ENCODE data around the gene SDC1.

Gene SDC1

DNA sequence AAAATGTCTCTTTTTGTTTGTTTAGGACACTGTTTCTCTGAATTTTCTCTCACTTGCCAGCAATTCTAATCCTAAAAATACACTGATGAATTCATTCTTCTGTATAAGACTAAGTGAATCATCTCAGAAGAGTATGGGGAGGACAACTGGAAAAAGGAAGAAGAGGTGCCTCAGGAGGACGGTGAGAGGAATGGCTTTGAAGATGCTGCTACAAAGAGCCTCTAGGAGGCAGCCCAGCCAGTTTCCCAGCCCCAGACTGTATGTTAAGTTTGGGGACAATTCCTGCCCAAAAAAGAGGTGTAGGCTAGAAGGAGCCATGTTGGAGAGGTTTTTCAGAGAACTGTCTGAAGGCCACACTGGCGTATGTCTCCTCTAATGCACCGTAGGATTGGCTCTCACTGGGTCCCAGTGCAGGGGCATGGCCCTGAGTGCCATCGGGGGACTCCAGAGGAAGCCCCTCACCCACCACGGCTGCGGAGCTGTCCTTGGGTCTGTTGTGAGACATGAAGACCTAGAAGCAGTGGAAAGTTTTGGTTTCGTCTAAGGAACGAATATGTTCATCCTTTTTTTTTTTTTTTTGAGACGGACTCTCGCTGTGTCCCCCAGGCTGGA lies 3.1 kb upstream of the SDC1 start:
- no peak for DNase-seq (ENCODE audit: low spot score)

DNA sequence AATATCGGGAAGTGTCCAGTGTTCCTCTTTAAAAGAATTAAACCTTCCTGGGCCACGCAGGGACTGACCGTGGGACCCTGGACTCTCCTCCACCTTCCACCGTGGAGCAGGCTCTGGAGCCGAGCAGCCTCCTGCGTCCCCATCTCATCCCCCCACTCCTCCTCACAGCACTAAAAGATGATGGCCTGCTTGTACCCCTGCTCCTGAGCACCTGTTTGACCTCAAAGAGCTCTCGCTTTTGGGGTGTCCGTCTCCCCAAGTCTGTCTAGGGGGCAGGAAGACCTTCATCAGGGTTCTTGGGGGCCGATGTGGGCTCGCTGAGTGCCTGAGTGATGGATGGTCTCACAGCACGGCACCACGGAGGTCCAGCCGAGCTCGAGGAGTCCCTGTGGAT lies 1.2 kb upstream of the SDC1 start:
- no peak for DNase-seq (ENCODE audit: low spot score)

DNA sequence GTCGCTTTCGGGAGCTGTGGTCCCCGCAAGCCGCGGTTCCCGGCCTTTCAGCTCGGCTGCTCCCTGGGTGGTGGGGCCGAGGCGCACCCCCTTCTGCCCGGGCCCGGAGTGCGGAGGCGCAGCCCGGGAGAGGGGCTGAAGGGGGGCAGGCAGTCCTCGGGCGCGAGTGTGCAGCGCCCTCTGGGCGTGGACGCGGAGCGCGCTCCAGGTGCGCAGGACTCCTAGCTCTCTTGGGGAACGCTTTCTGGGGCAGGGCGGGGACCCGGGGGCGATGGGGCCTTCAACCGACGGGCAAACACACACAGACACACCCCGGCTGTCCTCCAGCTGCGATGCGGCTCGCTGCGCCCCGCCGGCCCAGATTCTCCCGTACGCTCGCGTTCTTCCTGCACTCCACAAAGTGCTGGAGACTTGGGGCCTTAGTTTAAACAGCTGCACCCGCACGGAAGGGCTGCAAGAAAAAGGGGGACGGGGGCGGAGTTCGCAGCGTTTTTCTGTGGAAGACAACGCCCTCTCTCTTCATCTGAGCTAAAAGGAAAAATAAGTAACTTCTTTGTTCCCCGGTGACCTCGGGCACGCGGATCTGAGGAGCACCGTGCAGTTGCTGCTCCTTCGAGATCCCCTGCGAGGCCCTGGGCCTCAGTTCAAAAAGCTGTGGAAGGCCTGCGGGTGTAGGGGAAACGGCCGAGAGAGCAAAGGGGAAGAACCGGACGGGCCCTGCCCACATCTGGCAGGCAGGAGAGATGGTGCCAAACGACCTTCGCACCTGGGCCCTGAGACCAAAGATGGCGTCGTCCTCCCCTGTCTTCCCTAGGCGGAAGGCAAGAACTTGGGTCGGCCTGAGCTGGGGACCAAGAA lies 593 bp upstream of the SDC1 start:
- DNase-seq (ENCODE audit: low spot score): peak; percentile 76

DNA sequence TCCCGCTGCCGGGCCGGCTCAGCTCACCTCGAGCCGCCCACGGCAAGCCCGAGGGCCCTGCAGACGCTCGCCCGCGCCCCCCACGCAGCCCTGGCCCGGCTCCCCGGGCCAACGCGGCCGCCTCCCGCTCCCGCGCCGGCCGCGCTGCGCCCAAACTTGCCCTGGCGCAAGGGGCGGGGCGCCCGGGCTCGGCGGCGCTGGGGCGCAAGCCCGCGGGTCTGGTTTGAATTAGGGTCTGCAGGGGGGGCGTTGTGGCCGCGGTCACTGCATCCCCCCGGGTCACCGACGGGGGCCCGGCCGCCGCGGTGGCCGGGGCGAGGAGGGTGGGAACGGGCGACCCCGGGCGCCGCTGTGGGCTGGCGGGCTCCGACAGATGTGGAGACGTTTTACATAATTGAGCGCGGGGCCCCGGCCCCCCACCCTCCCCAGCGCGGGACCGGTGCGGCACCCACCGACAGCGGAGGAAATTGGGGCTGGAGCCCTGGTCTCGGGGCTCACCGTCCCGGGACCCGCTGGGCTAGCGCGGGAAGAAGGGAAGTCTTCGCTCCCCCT lies 690 bp downstream of the SDC1 start:
- peak; percentile 78 for DNase-seq (ENCODE audit: low spot score)

DNA sequence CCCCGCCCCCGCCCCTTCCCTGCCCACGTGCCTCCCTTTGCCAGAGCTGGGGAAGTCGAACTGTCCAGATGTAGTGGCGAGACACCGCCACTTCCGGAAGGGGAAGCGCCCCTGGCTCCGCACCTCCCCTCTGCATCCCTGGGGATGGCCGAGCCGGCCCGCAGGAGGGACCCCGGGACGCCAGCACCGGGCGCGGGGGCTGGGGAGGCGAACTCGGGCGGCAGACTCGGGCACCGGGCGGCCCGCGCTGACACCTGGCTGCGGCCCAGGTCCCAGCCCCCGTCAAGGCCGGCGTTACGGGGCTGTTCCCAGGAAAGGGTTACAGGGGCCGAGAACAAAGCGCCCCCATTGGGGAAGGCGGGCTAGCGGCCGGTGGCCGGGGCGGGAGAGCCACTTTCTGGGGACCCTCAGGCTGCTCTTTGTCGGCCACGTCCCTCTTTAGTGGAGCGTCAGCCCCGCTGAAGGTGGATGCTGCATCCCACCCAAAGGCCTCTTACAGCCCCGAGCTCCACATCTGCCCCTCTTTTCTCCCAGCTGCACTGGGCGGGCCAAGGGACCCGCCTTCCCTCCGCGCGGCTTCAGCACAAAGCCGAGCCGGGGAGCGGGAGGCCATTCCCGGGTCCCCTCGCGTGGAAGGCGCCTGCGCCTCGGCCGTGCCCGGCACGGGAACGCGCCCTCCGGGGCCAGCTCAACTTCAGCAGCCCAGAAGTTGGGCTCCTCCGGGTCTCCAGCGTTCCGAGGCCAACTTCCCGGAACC lies 1.3 kb downstream of the SDC1 start:
- DNase-seq (ENCODE audit: low spot score): peak; percentile 84

DNA sequence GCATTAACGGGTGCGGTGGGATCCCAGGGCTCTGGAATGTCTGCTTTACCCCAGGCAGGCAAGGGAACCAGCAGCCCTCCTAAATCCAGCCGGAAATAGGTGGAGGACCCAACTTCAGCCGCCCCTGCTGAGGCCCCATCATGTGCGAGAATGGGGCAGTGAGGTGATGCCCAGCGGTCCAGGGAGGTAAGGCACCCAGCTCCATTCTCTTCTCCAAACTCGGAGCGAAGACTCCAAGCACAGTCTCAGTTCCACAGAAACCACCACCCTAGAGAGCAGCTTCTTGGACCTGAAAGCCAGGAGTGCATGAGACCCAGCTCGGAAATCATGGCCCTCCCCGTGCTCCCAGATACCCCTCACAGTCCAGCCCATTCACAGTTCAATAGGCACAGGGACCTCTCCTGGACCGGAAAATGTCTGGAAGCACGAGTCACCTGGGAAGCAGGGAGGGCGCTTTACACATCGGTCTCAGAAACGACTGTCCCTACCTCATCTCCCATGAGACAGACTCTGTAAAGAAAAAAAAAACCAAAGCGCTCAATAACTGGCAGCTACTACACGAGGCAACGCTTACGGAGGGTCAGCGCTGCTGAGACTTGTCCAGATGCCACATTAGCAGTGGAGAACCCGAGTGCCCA lies 2.0 kb downstream of the SDC1 start:
- no peak for DNase-seq (ENCODE audit: low spot score)

DNA sequence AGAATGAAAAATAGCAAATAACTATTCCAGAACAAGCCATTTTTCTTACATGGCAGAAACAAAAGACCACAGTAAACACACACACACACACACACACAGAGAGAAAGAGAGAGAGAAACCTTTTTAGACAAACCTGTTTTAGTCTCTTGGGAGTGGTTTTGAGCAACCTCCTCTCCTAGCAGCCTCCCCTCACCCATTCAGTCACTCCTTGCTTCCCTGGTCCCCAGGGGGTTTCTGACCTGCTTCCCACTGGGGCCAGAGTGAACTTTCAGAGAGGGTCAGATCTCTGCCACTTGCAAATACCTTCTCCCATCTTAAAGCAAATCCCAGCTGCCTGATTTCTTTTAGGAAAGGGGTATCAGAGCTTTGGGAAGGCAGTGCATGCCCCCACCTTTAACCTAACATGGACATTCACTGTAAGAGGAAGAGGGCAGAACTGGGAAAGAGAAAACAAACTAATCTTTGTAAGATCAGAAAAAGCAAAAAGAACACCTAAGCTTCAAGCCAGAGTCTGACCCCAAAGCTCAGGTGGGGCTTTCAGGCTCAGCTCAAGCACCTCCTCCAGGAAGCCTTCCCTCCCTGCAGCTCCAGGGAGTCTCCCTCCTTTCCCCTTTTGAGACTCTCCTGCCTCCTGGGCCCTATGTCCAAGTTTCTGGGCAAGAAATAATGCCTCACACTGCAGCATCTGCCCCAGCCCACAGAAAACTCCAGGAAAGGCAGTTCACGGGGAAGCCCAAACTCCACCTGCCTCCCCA lies 2.7 kb downstream of the SDC1 start:
- no peak for DNase-seq (ENCODE audit: low spot score)

DNA sequence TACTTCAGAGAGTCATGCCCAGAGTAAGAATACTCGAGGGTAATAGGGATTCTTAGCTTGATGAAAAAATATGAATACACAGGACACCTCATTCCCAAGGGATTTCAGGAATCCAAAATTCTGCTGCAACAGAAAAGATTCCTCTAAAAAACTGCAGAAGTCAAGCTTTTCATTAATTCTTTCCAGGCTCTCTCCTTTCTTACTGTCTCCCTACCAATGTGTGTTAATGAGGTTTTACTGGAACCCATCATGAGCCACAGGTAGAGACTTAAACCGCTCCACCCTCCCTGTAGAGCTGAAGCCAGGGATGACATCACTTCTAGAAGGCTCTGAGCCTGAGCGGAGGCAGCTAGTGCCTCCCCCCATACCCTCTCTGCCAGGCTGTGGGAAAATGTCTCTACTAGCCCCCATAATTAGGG lies 3.4 kb downstream of the SDC1 start:
- peak; percentile 82 for DNase-seq (ENCODE audit: low spot score)

DNA sequence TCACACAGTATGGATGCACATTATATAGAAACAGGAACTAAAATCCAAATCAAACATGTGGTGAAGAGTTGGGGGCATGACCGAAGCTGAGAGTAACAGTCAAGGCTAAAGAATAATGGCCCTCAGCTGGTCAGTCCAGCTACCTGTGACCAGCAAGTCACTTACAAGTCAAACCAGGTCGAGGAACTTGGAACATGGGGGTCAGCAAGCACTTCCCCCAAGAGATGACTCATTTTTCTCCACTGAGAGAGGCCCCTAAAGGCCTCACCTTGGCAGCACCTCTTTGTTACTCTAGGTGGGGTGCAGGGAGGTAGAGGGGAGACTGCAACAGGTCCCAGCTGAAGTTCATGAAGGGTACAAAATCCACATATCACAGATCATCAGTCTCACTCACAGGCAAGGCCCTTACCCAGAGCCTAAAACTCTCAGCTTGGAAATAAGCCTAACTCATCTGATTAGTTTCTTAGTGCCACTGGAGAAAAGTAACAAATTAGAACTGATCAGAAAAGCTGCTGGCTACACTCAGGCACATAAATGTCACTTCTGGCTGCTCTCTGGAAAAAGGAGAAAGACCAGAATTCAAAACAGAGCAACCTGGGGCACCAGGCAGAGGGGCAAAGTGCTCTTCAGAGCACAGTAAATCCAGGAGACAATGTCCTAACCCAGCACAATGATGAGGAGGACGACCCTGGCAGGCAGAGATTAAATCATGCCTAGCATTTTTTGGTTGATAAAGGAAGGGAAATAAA lies 4.0 kb downstream of the SDC1 start:
- no peak for DNase-seq (ENCODE audit: low spot score)

DNA sequence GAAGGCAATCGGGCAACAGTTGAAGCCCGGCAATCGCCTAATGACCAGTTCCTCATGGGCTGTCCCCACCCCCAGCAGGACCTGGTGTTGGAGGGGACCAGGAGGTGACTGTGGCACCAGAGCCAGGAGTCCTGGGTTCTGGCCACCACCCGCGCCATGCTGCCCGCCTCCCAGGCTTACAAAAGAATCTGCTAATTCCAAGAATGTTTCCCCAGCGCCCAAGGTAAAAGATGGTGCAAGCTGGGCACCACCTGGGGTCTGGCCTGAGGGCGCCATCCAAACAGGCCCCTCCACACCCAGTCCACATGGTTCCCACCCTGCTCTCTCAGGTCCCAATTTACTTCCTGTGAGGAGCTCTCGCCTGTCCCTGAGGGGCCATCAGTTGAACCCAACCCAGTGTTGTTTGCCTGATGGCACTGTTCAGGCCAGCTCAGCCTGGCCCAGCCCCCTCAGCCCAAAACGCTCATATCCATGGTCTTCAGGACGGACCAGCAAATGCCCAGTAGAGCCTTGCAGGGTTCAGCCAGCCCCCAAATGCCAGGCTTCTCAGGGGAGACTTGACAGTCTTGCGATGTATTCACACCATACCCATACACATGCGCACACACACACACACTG lies 5.1 kb downstream of the SDC1 start:
- no peak for DNase-seq (ENCODE audit: low spot score)

DNA sequence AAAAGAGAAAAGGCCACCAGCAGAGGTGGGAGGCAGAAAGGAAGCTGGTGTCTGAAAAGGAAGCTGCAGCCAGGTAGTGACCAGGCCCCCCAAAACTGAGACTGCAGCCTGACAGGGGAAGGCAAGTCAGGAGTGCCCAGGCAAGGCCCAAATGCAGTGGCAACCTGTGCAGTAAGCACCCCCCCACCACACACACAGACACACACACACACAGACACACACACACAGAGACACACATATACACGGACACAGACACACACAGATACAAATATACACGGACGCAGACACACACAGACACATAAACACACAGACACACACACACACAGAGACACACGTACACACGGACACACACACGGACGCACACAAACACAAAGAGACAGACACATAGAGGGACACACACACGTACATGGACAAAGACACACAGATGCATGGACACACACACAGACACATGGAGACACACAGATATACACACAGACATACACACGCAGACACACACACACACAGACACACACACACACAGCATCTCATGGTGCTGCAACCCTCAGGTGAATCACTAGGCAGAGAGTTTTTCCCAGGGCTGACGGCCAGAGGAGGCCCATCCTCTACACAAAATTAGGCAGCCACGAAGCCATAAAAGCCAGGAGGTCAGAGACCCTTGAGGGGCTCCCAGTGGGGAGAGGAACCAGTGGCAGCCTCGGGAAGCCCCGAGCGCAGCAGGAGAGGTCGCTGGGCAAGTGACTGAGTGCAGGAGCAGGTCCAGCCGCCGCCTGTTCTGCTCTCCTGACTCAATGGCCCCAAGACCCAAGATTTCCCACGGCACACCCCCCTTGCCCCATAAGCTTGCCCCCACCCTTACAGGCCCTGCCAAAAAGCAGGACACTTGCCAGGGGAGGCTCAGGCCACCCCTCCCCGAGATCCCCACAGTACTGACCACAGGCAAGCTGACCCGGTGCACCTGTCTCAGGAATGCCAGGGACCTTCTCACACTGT lies 6.3 kb downstream of the SDC1 start:
- DNase-seq (ENCODE audit: low spot score): no peak

DNA sequence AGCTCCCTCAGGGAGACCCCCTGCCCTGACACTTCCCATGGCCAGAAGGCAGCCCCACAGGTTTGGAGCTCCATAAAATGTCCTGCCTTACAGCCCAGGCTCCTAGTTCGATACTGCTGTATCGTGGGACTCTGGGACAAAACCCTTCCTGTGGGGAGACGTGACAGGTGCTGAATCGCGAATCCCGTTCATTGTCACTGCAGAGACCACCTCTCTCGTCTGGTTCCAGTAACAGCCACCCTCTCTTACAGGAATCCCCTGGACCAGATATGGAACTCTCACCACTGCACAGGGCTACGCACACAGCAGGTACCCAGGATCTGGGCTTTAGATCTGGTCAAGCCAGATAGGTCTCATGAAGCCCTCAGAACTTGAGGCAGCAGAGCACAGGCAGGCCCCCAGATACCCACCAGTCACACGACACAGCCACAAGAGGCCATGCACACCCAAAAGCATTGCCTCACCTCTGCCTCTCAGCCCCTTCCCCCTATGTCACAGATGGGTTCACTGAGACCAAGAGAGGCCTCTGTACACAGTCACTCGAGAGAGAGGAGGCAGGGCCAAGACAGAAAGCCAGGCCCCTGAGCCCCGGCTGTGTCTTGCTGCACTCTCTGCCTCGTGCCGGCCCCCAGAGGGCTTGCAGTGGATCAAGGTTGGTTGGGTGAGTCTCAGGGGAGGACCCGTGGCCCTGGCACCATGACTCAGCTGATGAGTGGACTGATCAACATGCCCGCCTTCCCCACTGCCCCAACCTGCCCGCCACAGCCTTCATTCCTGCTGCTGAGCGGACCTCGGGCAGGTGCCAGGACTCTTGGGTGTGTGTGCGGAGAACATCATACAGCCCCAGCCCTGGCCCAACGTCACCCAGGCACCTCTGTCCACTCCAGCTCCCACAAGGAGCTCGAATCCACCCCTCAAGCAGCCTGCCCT lies 7.6 kb downstream of the SDC1 start:
- no peak for DNase-seq (ENCODE audit: low spot score)

DNA sequence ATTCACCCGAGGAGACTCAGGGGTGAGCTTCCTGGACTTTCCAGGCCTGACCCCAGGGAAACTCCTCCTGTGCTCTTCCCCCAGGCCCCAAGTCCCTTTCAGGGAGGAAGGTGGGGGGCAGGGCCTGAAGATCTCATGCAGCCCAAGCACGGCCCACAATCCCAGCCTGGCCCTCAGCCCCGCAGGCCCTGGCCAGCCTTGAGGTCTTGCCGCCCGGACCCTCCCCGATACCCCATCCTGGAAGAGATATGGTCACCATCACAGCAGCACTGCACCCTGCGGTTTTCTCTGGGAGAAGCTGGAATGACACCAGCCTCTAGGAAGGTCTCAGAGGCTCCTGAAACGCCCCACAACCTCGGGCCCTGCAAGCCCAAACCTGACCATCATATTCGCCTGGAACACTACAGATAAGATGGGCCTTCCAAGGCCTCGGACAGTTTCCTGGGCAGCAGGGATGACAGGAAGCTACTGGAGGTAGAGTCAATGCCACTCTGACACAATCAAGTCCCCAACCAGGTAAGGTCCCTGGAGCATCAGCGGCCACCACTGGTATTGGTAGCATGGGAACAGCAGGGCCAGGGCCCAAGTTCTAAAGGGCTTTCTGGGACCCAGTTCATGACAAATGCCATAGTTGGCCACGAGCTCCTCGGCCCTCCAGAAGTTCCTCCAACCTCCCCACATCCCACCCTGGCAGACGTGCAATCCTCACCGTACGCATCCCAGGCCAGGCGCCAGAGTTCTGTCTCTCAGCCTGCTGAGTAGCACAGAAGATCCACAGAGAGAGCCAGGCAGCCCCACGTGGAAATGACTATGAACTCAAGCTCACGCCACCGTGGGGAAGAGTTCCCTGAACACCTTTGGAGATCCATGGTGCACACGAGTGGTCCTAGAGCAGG lies 8.6 kb downstream of the SDC1 start:
- no peak for DNase-seq (ENCODE audit: low spot score)

DNA sequence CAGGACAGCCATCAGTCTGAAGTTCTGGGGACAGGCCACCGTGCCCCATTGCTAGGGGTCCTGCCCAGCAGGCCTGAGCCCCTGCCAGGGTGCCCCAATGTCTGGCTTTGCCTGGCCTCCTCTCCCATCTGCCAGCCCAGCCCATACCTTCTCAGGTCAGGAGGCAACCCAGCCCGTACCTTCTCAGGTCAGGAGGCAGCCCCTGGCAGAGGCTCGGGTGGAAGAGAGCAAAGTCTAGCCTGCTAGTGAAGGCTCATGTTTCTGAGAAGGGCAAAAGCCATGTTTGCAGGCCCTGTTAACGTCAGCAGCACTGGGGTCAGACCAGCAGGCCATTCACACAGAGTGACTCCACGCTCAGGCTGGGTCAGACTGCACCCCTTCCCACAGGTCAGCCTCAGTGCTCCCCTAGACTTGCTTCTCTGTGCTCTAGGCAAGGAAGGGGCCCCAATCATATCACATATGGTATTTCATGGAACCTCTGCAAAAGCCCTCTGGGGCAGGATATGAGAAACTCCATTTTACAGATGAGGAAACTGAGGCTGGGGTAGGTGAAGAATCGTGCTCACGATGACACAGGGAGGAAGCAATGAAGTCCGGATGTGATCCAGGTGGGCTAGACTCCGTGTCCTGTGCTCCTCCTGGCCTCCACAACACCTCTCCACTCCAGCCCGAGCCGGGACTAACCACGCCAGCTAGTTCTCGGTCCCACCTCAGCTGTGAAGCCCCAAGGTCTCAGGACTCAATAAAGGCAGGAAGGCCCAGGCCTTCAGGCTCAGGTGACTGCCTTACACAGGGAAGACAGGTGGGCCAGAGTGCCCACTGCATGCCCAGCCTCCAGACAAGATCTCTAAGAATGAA lies 9.5 kb downstream of the SDC1 start:
- DNase-seq (ENCODE audit: low spot score): no peak

DNA sequence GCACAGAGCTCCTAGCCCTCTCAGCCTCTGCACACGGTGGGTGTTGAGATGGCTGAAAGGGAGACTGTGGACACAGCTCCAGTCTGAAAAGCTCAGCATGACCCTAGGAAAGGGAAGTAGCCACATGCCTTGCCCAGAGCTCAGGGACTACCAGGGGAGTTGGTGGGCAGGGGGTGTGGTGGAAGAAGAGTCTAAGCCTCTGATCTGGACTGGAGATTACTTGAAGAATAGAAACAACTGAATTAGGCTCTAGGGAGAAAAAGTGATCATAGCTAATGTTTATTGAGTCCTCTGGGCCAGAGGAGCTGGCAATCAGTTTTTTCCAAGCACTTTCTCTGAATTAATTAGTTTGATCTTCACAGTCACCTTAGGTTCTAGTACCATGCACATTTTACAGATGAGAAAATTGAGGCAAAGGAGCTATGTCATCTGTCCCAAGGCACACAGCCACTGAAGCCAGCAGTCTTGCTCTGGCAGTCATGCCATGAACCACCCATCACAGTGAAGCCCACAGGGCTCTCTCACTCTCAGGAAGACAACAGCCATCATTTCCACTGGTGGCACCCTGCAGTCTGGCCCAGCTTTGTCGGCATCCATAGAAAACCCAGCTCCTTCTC lies 10.3 kb downstream of the SDC1 start:
- DNase-seq (ENCODE audit: low spot score): no peak

Measured in GM03348 (cell line).